Upper lobe of right lung (tissue), 1 donor: ENCODE results near the gene PFKFB1. TPM values are rescaled to one million over a fixed set of nuclear protein-coding genes. Genes with fewer than 3 reads are reported as not detected.

Source experiments
- ATAC-seq: fragments of 200-7000 bp; cut with Tn5 transposase; one replicate; pipeline ENCODE4 v1.9.1; 2020; ENCODE audit warnings: mild to moderate bottlenecking, moderate library complexity
- DNase-seq: peaks from one replicate; pipeline ENCODE4 v3.0.0-alpha.2; 2020
- H3K27ac ChIP-seq: fragments of 200-600 bp; one replicate; pipeline ENCODE4 v1.8.0; 2022
- H3K27me3 ChIP-seq: fragments of 200-600 bp; one replicate; pipeline ENCODE4 v1.8.0; 2022; ENCODE audit warnings: mild to moderate bottlenecking
- H3K36me3 ChIP-seq: fragments of 200-600 bp; one replicate; pipeline ENCODE4 v1.8.0; 2022
- H3K4me1 ChIP-seq: fragments of 200-600 bp; one replicate; pipeline ENCODE4 v1.8.0; 2022
- H3K4me3 ChIP-seq: fragments of 200-600 bp; one replicate; pipeline ENCODE4 v1.8.0; 2022; ENCODE audit warnings: mild to moderate bottlenecking
- H3K9me3 ChIP-seq: fragments of 200-600 bp; one replicate; pipeline ENCODE4 v1.8.0; 2022
- CTCF ChIP-seq: fragments of 200-600 bp; IDR thresholded peaks from one replicate; pipeline ENCODE4 v1.8.0; 2022; ENCODE audit warnings: antibody characterized with exemption
- intact Hi-C: fragments of 100-400 bp; cut with DNase I; formaldehyde crosslinking; loops from one replicate; pipeline ENCODE4 v1.11.0; 2022
- total RNA-seq: library from RNA; stranded (reverse); fragmentation: NEBNext Ultra II Directional; extraction: Animal tissue kit (Norgen Biotek cat#: 25700); gene quantifications from one replicate; pipeline ENCODE4 v1.2.1, GENCODE V29; 2021
- donor health status: DM: no; HTN: yes; CAD: no; lungs with severe emphysema.

PFKFB1 gene
- total RNA-seq, 1 donor from 2014 or later, result not detected

- Histone ChIP-seq H3K4me3 (no peak overlapping the region), H3K36me3 (no peaks in the 10 kb centered on the region)
Measured at GRCh38 chrX:55029291-55029690, 35.3 kb upstream of the PFKFB1 start.

GRCh38 chrX:55028611-55029010 lies 34.6 kb upstream of the PFKFB1 start:
- intact Hi-C loops, result no loop called here
- Histone ChIP-seq H3K27ac (no peak overlapping the region), H3K9me3 (no peaks in the 10 kb centered on the region), H3K27me3 (no peaks in the 10 kb centered on the region), H3K4me1 (no peaks in the 10 kb centered on the region), H3K36me3 (no peaks in the 10 kb centered on the region), H3K4me3 (no peak overlapping the region)
- no peak for DNase-seq
- TF ChIP-seq CTCF, result no peak
- no peak for ATAC-seq

More at GRCh38 chrX:55029291-55029690, 35.3 kb upstream of the PFKFB1 start:
- H3K4me1 ChIP-seq, result no peaks in the 10 kb centered on the region
- DNase-seq, result no peak
- ATAC-seq, result no peak
- H3K27me3 ChIP-seq, result no peaks in the 10 kb centered on the region
- H3K27ac ChIP-seq, result no peak overlapping the region
- H3K9me3 ChIP-seq, result no peaks in the 10 kb centered on the region
- intact Hi-C loops, result no loop called here
- TF ChIP-seq CTCF, result no peak

- no peak for DNase-seq
- no peak for ATAC-seq
- Histone ChIP-seq H3K27ac (no peak overlapping the region), H3K9me3 (no peaks in the 10 kb centered on the region), H3K27me3 (no peaks in the 10 kb centered on the region), H3K4me1 (no peaks in the 10 kb centered on the region), H3K4me3 (no peak overlapping the region), H3K36me3 (no peaks in the 10 kb centered on the region)
- no peak for TF ChIP-seq CTCF
- intact Hi-C loops, result no loop called here
Measured at GRCh38 chrX:55028040-55028439, 34.1 kb upstream of the PFKFB1 start.

- DNase-seq, result no peak
- no peaks in the 10 kb centered on the region for H3K9me3 ChIP-seq
- no peak for TF ChIP-seq CTCF
- H3K4me3 ChIP-seq, result no peak overlapping the region
- intact Hi-C loops, result no loop called here
- H3K27me3 ChIP-seq, result no peaks in the 10 kb centered on the region
- no peaks in the 10 kb centered on the region for H3K4me1 ChIP-seq
- H3K27ac ChIP-seq, result no peak overlapping the region
- H3K36me3 ChIP-seq, result no peaks in the 10 kb centered on the region
- no peak for ATAC-seq
Measured at GRCh38 chrX:55026840-55027239, 32.9 kb upstream of the PFKFB1 start.

- intact Hi-C loops, result no loop called here
- no peak for DNase-seq
- no peak for ATAC-seq
- Histone ChIP-seq H3K4me3 (no peak overlapping the region), H3K27me3 (no peaks in the 10 kb centered on the region), H3K36me3 (no peaks in the 10 kb centered on the region), H3K4me1 (no peaks in the 10 kb centered on the region), H3K27ac (no peak overlapping the region), H3K9me3 (no peaks in the 10 kb centered on the region)
- TF ChIP-seq CTCF, result no peak
Measured at GRCh38 chrX:55026143-55026542, 32.2 kb upstream of the PFKFB1 start.

- H3K27me3 ChIP-seq, result no peaks in the 10 kb centered on the region
Measured at GRCh38 chrX:55014897-55015299, 20.9 kb upstream of the PFKFB1 start.

More at GRCh38 chrX:55014897-55015299, 20.9 kb upstream of the PFKFB1 start:
- no peak for TF ChIP-seq CTCF
- DNase-seq (no peak), ATAC-seq (no peak)
- no peak overlapping the region for H3K4me3 ChIP-seq
- intact Hi-C loops, result no loop called here
- no peaks in the 10 kb centered on the region for H3K4me1 ChIP-seq
- no peaks in the 10 kb centered on the region for H3K9me3 ChIP-seq
- no peak overlapping the region for H3K27ac ChIP-seq
- no peaks in the 10 kb centered on the region for H3K36me3 ChIP-seq
